Gastrocnemius medialis (tissue), 4 donors: ENCODE data around the gene LRP5. TPM values are rescaled to one million over a fixed set of nuclear protein-coding genes. Genes with fewer than 3 reads are reported as not detected.

Experiments used
- ATAC-seq, 2 donors: fragments of 150-250 bp; one replicate each; pipeline ENCODE4 v1.9.1; 2016
- DNase-seq, 2 donors: peaks; one replicate each; pipeline ENCODE4 v3.0.0-alpha.2; 2019
- H3K27ac ChIP-seq, 4 donors: fragments of 200-600 bp; sonication (generic); 1 replicate in 1 of 4; 2 replicates in 3 of 4; pipeline ENCODE4 v1.5.1; 2016 to 2018; ENCODE audit warnings: mild to moderate bottlenecking in 2 of 4, moderate library complexity in 1 of 4
- H3K27me3 ChIP-seq, 3 donors: fragments of 200-600 bp; sonication (generic) in 2 of 3; 1 replicate in 1 of 3; 2 replicates in 2 of 3; pipeline versions ENCODE4 v1.5.1 to v1.6.0; 2016 to 2019; ENCODE audit warnings: mild to moderate bottlenecking in 1 of 3, moderate library complexity in 1 of 3
- H3K36me3 ChIP-seq, 2 donors: fragments of 200-600 bp; sonication (generic) in 1 of 2; one replicate each; pipeline ENCODE4 v1.5.1; 2017 to 2018
- H3K4me1 ChIP-seq, 2 donors: fragments of 200-600 bp; sonication (generic) in 1 of 2; one replicate each; pipeline ENCODE4 v1.5.1; 2016 to 2017; ENCODE audit warnings: mild to moderate bottlenecking in 2 of 2
- H3K4me3 ChIP-seq, 4 donors: fragments of 200-600 bp; sonication (generic) in 3 of 4; 1 replicate in 1 of 4; 2 replicates in 3 of 4; pipeline ENCODE4 v1.5.1; 2016 to 2019; ENCODE audit warnings: mild to moderate bottlenecking in 2 of 4
- H3K9me3 ChIP-seq, 3 donors: fragments of 200-600 bp; sonication (generic) in 2 of 3; 1 replicate in 1 of 3; 2 replicates in 2 of 3; pipeline ENCODE4 v1.5.1; 2016 to 2019
- CTCF ChIP-seq, 5 experiments: fragments of 450-650 bp in 3 of 5; fragments of 200-600 bp in 2 of 5; sonication (generic) in 2 of 5; IDR thresholded peaks in 4 of 5; conservative IDR thresholded peaks in 1 of 5; 1 replicate in 4 of 5; 2 replicates in 1 of 5; pipeline ENCODE4 v1.5.1; 2016 to 2019; ENCODE audit warnings: antibody characterized with exemption in 5 of 5, mild to moderate bottlenecking in 3 of 5, moderate library complexity in 3 of 5
- POLR2A ChIP-seq, 2 donors: fragments of 450-650 bp; IDR thresholded peaks; one replicate each; pipeline ENCODE4 v1.6.1; 2017; ENCODE audit warnings: antibody characterized with exemption in 2 of 2, mild to moderate bottlenecking in 2 of 2, moderate library complexity in 2 of 2
- in situ Hi-C, 4 donors: fragments of 200-750 bp; cut with MboI; loops; one replicate each; pipeline versions ENCODE4 v1.15.0 to v1.8.0; 2017; ENCODE audit warnings: low sequenced_read_pairs in 4 of 4
- intact Hi-C: fragments of 100-400 bp; cut with DNase I; formaldehyde crosslinking; loops from one replicate; pipeline ENCODE4 v1.15.1; 2023; ENCODE audit warnings: low total_unique reads
- total RNA-seq, 4 donors: library from RNA; depleted of rRNA; stranded (reverse); fragments of >200 nt; gene quantifications; one replicate each; pipeline versions ENCODE4 v1.1.0 to v1.2.3, GENCODE V29; 2016

Gene LRP5
- total RNA-seq, 4 donors from 2014 or later = 3.7 to 12.3 (median 8.1) TPM

- ATAC-seq (peak; percentile 38 to 59), DNase-seq (no peak)
- Histone ChIP-seq H3K27me3 (no peaks in the 10 kb centered on the region), H3K27ac (peak within 1 kb of the TSS; percentile 85 to 94 (median 90)), H3K9me3 (no peaks in the 10 kb centered on the region), H3K4me1 (peaks cover 41 to 43% of the 10 kb centered on the region in 2 donors), H3K36me3 (no peaks in the 10 kb centered on the region), H3K4me3 (peak within 1 kb of the TSS; percentile 61 to 76 (median 68))
- peak; percentile 86 to 89 for TF ChIP-seq POLR2A (IDR thresholded peaks at IDR 0.05)
- peak in 2 of 5 experiments; percentile 9 to 16 for TF ChIP-seq CTCF (IDR thresholded peaks at IDR 0.05 in 4 of 5, conservative IDR thresholded peaks at IDR 0.05 in 1 of 5)
- in situ Hi-C loops = loop anchor here (10.0 to 25.0 kb wide), 3 partner anchors 114 to 134 kb away; no protein-coding TSS in a partner anchor
- intact Hi-C loops = loop anchor here (1.0 to 10.0 kb wide), 3 partner anchors 66 to 374 kb away; no protein-coding TSS in a partner anchor
These were observed 148.6 kb downstream of the LRP5 start, which contains the start of gene PPP6R3 for GRCh38 chr11:68460741-68461574. TSS of gene PPP6R3 (plus strand) at chr11:68460752. CDS start at chr11:68537665, 76,913 bp downstream.

GRCh38 chr11:68461575-68461917 lies 149.2 kb downstream of the LRP5 start:
- H3K27ac ChIP-seq = peak overlapping the region; percentile 85 to 94 (median 90)
- TF ChIP-seq CTCF (IDR thresholded peaks at IDR 0.05 in 4 of 5, conservative IDR thresholded peaks at IDR 0.05 in 1 of 5) = no peak
- no peak for TF ChIP-seq POLR2A (IDR thresholded peaks at IDR 0.05)
- peak overlapping the region; percentile 61 to 76 (median 64) for H3K4me3 ChIP-seq
- no peaks in the 10 kb centered on the region for H3K9me3 ChIP-seq
- H3K36me3 ChIP-seq = no peaks in the 10 kb centered on the region
- no peaks in the 10 kb centered on the region for H3K27me3 ChIP-seq
- intact Hi-C loops = loop anchor here (5.0 to 10.0 kb wide), 2 partner anchors 66 to 373 kb away; no protein-coding TSS in a partner anchor
- H3K4me1 ChIP-seq = peaks cover 47 to 49% of the 10 kb centered on the region in 2 donors
- in situ Hi-C loops = loop anchor here (10.0 to 25.0 kb wide), 3 partner anchors 113 to 133 kb away; no protein-coding TSS in a partner anchor
- ATAC-seq = no peak
- no peak for DNase-seq

GRCh38 chr11:68463714-68464113 lies 151.3 kb downstream of the LRP5 start:
- Histone ChIP-seq H3K4me1 (peaks cover 67 to 68% of the 10 kb centered on the region in 2 donors), H3K27me3 (no peaks in the 10 kb centered on the region), H3K36me3 (no peaks in the 10 kb centered on the region), H3K27ac (peak overlapping the region; percentile 85 to 94 (median 90)), H3K9me3 (no peaks in the 10 kb centered on the region), H3K4me3 (peak overlapping the region in 3 of 4 donors; percentile 62 to 76 (median 65))
- DNase-seq (no peak), ATAC-seq (no peak)
- TF ChIP-seq CTCF (IDR thresholded peaks at IDR 0.05 in 4 of 5, conservative IDR thresholded peaks at IDR 0.05 in 1 of 5) (no peak), POLR2A (IDR thresholded peaks at IDR 0.05) (no peak)
- in situ Hi-C loops = loop anchor here (10.0 to 25.0 kb wide), 3 partner anchors 111 to 131 kb away; no protein-coding TSS in a partner anchor
- intact Hi-C loops = loop anchor here (5.0 to 10.0 kb wide), 2 partner anchors 64 to 371 kb away; no protein-coding TSS in a partner anchor

- Histone ChIP-seq H3K9me3 (no peaks in the 10 kb centered on the region), H3K27ac (peak overlapping the region; percentile 19 to 56 (median 36)), H3K36me3 (no peaks in the 10 kb centered on the region), H3K4me3 (no peak overlapping the region), H3K4me1 (peaks cover 90 to 99% of the 10 kb centered on the region in 2 donors), H3K27me3 (no peaks in the 10 kb centered on the region)
- intact Hi-C loops (loop anchor here (10.0 kb wide), 1 partner anchor 367 kb away; no protein-coding TSS in a partner anchor), in situ Hi-C loops (loop anchor here (10.0 to 25.0 kb wide), 3 partner anchors 107 to 127 kb away; no protein-coding TSS in a partner anchor)
- no peak for DNase-seq
- no peak for ATAC-seq
- no peak for TF ChIP-seq CTCF (IDR thresholded peaks at IDR 0.05 in 4 of 5, conservative IDR thresholded peaks at IDR 0.05 in 1 of 5)
- no peak for TF ChIP-seq POLR2A (IDR thresholded peaks at IDR 0.05)
These were observed 154.9 kb downstream of the LRP5 start for GRCh38 chr11:68467201-68467834.
